ENCODE results near the gene MAP3K14. TPM values are rescaled to one million over a fixed set of nuclear protein-coding genes. Genes with fewer than 3 reads are reported as not detected.

Gene MAP3K14
- total RNA-seq, 1 donor from 2014 or later, result 0.79 TPM

GRCh38 chr17:45301674-45302073 lies 15.1 kb downstream of the MAP3K14 start:
- no peak for TF ChIP-seq CTCF (IDR thresholded peaks at IDR 0.05; ENCODE audit: insufficient read depth, low read length, severe bottlenecking)
- DNase-seq (ENCODE audit: low read depth) (no peak), FAIRE-seq (no peak)
- Histone ChIP-seq H3K27me3 (ENCODE audit: control insufficient read depth, insufficient read depth, low read length) (no peaks in the 10 kb centered on the region), H3K4me3 (ENCODE audit: low read depth, low read length) (no peak overlapping the region), H3K36me3 (ENCODE audit: control insufficient read depth, insufficient read depth, low read length) (peaks cover 3% of the 10 kb centered on the region)

- no peak for DNase-seq (ENCODE audit: low read depth)
- TF ChIP-seq CTCF (IDR thresholded peaks at IDR 0.05; ENCODE audit: insufficient read depth, low read length, severe bottlenecking), result no peak
- no peak overlapping the region for H3K4me3 ChIP-seq (ENCODE audit: low read depth, low read length)
- H3K27me3 ChIP-seq (ENCODE audit: control insufficient read depth, insufficient read depth, low read length), result no peaks in the 10 kb centered on the region
- H3K36me3 ChIP-seq (ENCODE audit: control insufficient read depth, insufficient read depth, low read length), result peaks cover 1% of the 10 kb centered on the region
- FAIRE-seq, result no peak
Observed at GRCh38 chr17:45300060-45300751, 16.6 kb downstream of the MAP3K14 start.

- no peak for TF ChIP-seq CTCF (IDR thresholded peaks at IDR 0.05; ENCODE audit: insufficient read depth, low read length, severe bottlenecking)
- peaks cover 1% of the 10 kb centered on the region for H3K36me3 ChIP-seq (ENCODE audit: control insufficient read depth, insufficient read depth, low read length)
- H3K4me3 ChIP-seq (ENCODE audit: low read depth, low read length), result no peak overlapping the region
- no peak for DNase-seq (ENCODE audit: low read depth)
- no peaks in the 10 kb centered on the region for H3K27me3 ChIP-seq (ENCODE audit: control insufficient read depth, insufficient read depth, low read length)
- FAIRE-seq, result no peak
Observed at GRCh38 chr17:45299361-45299760, 17.5 kb downstream of the MAP3K14 start.

GRCh38 chr17:45298546-45299285 lies 18.1 kb downstream of the MAP3K14 start:
- no peak for DNase-seq (ENCODE audit: low read depth)
- Histone ChIP-seq H3K27me3 (ENCODE audit: control insufficient read depth, insufficient read depth, low read length) (no peaks in the 10 kb centered on the region), H3K36me3 (ENCODE audit: control insufficient read depth, insufficient read depth, low read length) (peaks cover 1% of the 10 kb centered on the region), H3K4me3 (ENCODE audit: low read depth, low read length) (no peak overlapping the region)
- FAIRE-seq, result no peak
- no peak for TF ChIP-seq CTCF (IDR thresholded peaks at IDR 0.05; ENCODE audit: insufficient read depth, low read length, severe bottlenecking)

- no peak overlapping the region for H3K4me3 ChIP-seq (ENCODE audit: low read depth, low read length)
- H3K36me3 ChIP-seq (ENCODE audit: control insufficient read depth, insufficient read depth, low read length), result peaks cover 1% of the 10 kb centered on the region
- TF ChIP-seq CTCF (IDR thresholded peaks at IDR 0.05; ENCODE audit: insufficient read depth, low read length, severe bottlenecking), result no peak
- H3K27me3 ChIP-seq (ENCODE audit: control insufficient read depth, insufficient read depth, low read length), result no peaks in the 10 kb centered on the region
- no peak for FAIRE-seq
- no peak for DNase-seq (ENCODE audit: low read depth)
Observed at GRCh38 chr17:45296833-45297124, 20.0 kb downstream of the MAP3K14 start.
